HFF-Myc (cell line): Measurements from ENCODE around the gene CAMK2N1.

Experiments used
- DNase-seq: peaks from one replicate; pipeline ENCODE4 v3.0.0-alpha.2; 2011; ENCODE audit warnings: low read depth; ENCODE audit errors: extremely low read depth
- H3K4me3 ChIP-seq: replicated peaks from 2 replicates; pipeline ENCODE4 v1.5.1; 2011; ENCODE audit warnings: low read depth, mild to moderate bottlenecking, control low read depth, low read length
- TF ChIP-seq, protein P1 (sequence below): IDR thresholded peaks from 2 replicates; pipeline ENCODE4 v1.5.1; 2012; ENCODE audit warnings: mild to moderate bottlenecking, low read depth, low read length, control low read depth; ENCODE audit errors: missing control alignments

The CAMK2N1 gene

DNA sequence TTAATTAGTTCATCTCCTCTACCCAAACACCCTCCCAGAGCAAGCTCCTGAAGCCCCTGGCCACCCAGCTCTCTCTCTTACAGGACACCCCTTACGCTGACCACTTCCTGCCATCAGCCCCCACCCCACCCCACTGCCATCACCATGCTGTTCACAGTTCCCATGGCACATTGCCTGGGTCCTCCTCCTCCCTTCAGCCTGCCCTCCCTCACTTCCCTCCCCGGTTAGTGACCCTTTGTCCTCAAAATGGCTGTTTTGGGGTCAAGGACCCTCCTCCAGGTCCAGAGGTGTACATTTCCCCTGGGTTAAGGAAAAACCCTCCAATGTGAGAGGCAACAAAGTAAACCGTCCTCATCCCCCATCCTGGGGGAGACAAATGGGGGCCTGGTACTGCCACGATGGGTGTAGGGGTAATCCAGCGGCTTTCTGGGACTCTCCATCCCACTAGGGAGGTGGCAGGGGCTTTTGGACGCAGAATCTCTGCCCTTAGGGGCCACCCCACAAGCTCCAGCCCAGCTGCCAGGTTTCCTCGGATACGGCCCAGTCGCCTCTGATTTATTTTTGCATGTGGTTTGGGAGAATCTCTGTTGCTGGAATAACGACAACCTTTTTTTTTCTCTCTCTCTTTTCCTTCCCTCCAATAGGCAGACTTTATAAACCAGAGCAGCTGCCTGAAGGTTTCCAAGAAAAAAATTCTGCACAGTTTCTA lies 8.5 kb downstream of the CAMK2N1 start:
- TF ChIP-seq, protein P1, sequence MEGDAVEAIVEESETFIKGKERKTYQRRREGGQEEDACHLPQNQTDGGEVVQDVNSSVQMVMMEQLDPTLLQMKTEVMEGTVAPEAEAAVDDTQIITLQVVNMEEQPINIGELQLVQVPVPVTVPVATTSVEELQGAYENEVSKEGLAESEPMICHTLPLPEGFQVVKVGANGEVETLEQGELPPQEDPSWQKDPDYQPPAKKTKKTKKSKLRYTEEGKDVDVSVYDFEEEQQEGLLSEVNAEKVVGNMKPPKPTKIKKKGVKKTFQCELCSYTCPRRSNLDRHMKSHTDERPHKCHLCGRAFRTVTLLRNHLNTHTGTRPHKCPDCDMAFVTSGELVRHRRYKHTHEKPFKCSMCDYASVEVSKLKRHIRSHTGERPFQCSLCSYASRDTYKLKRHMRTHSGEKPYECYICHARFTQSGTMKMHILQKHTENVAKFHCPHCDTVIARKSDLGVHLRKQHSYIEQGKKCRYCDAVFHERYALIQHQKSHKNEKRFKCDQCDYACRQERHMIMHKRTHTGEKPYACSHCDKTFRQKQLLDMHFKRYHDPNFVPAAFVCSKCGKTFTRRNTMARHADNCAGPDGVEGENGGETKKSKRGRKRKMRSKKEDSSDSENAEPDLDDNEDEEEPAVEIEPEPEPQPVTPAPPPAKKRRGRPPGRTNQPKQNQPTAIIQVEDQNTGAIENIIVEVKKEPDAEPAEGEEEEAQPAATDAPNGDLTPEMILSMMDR: no peak
- no peak overlapping the region for H3K4me3 ChIP-seq
- no peak for DNase-seq

DNA sequence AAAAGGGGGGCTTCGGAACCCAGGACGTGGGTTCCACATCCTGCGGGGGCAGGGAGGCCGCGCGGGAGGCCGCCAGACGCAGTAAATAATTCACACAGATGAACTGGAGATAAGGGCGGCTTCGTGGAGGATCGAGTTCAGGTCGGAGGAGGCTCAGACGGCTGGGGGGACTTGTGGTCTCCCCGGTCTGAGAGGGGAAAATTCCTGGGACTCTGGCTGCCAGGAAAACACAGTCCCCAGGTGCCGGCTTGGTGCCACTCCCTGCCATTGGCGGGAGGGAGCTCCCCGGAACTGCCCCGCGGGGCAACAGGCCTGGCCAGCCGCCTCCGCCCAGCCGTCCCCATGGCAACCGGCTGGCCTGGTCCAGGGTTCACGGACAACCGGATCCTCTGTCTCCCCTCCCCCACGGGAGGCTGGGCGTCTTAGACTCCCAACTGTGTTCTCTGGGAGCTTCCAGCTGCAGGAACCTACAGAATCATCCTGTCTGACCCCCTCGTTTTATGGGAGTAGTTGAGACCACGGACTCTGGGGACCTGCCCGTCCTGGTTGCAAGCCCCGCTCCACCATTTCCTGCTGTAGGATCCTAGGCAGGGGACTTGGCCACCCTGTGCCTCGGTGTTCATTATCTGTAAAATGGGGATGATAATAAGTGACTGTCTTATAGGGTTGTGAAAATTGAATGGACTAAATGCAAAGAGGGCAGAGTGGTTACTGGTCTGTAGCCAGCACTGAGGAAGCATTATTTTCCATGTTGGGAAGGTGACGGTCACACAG lies 9.6 kb downstream of the CAMK2N1 start:
- no peak overlapping the region for H3K4me3 ChIP-seq
- TF ChIP-seq, protein P1: no peak
- DNase-seq: no peak

DNA sequence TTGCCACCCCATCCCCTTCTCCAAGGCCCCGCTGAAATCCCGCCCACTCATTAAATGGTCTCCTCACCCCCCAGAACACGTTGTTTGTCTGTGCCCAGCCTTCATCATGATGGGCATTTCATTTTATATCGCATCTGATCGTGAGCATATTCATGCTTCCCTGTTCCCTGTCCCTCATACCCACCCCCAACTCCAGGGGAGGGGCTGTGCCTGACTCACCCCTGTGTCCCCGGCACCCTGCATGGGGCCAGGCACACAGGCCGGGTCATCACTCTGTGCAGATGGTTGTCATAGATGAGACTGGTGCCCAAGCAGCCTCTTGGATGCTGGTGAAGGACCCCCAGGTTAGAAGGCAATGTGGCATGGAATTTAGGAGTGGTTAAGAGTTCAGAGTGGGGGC lies 11.0 kb downstream of the CAMK2N1 start:
- TF ChIP-seq, protein P1: no peak
- H3K4me3 ChIP-seq: no peak overlapping the region
- DNase-seq: no peak

DNA sequence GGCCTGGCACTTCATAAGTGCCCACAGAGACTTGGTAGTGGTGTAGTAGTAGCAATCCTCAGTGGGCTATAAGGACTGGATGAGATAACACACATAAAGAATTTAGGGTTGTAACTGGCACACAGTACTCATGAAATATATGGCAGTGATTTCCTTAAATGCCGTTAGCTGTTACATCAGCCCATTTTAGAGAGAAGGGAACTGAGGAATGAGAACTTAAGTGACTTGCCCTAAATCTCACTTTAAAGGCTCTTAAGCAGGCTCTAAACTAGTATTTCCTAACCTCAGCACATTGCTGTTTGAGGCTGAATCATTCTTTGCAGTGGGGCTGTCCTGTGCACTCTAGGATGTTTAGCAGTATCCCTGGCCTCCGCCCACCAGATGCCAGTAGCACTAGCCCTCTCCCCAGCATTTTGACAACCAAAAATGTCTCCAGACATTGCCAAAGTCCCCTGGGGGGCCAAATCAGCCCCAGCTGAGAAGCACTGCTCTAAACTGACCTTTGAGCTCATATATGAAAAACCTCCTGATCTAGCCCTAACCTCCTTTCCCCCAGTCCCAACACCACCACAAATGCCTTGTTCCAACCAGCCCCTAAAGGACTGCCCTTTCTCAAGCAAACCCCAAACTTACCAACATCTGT lies 11.6 kb downstream of the CAMK2N1 start:
- DNase-seq: no peak
- H3K4me3 ChIP-seq: no peak overlapping the region
- TF ChIP-seq, protein P1: no peak

DNA sequence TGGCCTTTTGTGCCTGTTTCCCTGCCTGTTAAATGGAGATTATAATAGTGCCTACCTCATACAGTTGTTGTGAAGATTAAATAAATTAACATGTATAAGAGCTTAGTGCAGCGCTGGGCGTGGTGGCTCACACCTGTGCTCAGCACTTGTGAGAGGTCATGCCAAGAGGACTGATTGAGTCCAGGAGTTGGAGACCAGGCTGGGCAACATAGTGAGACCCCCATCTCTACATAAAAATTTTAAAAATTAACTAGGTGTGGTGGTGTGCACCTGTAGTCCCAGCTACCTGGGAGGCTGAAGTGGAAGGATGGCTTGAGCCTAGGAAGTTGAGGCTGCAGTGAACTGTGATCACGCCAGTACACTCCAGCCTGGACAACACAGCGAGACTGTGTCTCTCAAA lies 12.1 kb downstream of the CAMK2N1 start:
- DNase-seq: no peak
- no peak overlapping the region for H3K4me3 ChIP-seq
- TF ChIP-seq, protein P1: no peak

DNA sequence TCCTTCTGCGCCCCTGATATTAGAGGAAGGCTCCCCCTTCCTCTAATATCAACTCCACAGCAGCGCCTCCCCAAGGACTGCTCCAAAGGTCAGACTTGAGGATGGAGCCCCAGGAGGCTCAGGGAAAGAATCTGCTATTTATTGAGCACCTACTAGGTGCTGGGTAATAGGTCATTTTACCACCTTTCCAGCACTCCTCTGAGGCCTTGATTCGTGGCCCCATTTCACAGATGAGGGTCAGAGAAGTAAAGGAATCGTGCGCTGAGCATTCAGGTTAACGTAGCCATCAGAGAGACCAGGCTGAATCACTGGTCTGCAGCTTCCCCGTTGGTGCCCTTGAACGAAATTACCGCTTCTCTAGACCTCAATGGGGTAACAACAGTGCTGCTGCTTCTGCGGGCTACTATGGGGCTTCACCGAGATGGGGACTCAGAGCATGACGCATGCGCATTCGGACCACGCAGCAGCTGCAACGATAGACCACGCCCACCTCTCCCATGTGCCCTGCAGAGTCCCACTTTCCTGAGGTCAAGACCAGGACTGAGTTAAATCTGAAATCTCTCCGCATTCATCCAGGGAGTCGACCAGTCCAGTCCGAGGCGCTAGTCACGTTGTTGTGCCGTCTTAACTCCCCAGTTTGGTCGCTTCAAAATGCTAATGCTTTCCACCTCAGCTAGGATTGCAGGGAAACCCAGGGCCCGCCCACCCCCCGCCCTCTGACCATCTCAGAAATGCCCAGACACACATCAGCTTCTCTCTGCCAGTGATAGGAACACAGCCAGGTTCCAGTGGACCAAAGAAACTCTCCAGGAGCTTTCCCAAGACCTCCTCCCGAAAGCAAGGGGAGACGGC lies 12.9 kb downstream of the CAMK2N1 start:
- TF ChIP-seq, protein P1: no peak
- H3K4me3 ChIP-seq: no peak overlapping the region
- DNase-seq: no peak
